Testis (tissue), 3 donors: Measurements from ENCODE around the gene GGT5. TPM values are rescaled to one million over a fixed set of nuclear protein-coding genes. Genes with fewer than 3 reads are reported as not detected.
"Not testable (repeated sequence)": the region's sequence is repeated elsewhere in the genome, so short reads cannot be mapped to it uniquely, and the experiment has no call there.

Source experiments
- DNase-seq: peaks from one replicate; pipeline ENCODE4 v3.0.0-alpha.2; 2019
- H3K27ac ChIP-seq, 2 donors: fragments of 200-600 bp; sonication (generic); one replicate each; pipeline ENCODE4 v1.5.1; 2019
- H3K27me3 ChIP-seq: fragments of 200-600 bp; sonication (generic); one replicate; pipeline ENCODE4 v1.5.1; 2019
- H3K36me3 ChIP-seq: fragments of 200-600 bp; sonication (generic); one replicate; pipeline ENCODE4 v1.5.1; 2017; ENCODE audit warnings: low read depth; ENCODE audit errors: missing control alignments
- H3K4me1 ChIP-seq: fragments of 200-600 bp; sonication (generic); one replicate; pipeline ENCODE4 v1.5.1; 2019
- H3K4me3 ChIP-seq, 2 donors: fragments of 200-600 bp; sonication (generic); one replicate each; pipeline ENCODE4 v1.5.1; 2017 to 2019
- H3K9me3 ChIP-seq: fragments of 200-600 bp; sonication (generic); one replicate; pipeline ENCODE4 v1.5.1; 2017
- CTCF ChIP-seq, 3 experiments: fragments of 450-650 bp in 2 of 3; fragments of 200-600 bp in 1 of 3; sonication (generic) in 1 of 3; IDR thresholded peaks; one replicate each; pipeline ENCODE4 v1.5.1; 2016 to 2019; ENCODE audit warnings: antibody characterized with exemption in 3 of 3, mild to moderate bottlenecking in 2 of 3, moderate library complexity in 1 of 3
- POLR2A ChIP-seq: fragments of 450-650 bp; IDR thresholded peaks from one replicate; pipeline ENCODE4 v1.6.1; 2017; ENCODE audit warnings: antibody characterized with exemption, mild to moderate bottlenecking, moderate library complexity
- WGBS, 2 donors: methylation state at CpG; one replicate each; pipeline ENCODE4 v1.1.5; 2018; 5-methylcytosine and 5-hydroxymethylcytosine counted together
- intact Hi-C: fragments of 100-400 bp; cut with DNase I; formaldehyde crosslinking; loops from one replicate; pipeline ENCODE4 v1.15.1; 2023; ENCODE audit warnings: low total_unique reads
- polyA plus RNA-seq: library from polyadenylated mRNA; stranded (reverse); fragments of 350-450 nt; fragmentation: Illumina TruSeq; extraction: RNeasy Lipid Tissue Mini Kit (QIAGEN cat#74804); gene quantifications from one replicate; pipeline ENCODE4 v1.2.3, GENCODE V29; 2014; ENCODE audit warnings: low read depth, low replicate concordance; ENCODE audit not compliant: insufficient read depth
- total RNA-seq, 2 donors: library from RNA; depleted of rRNA; stranded (reverse); fragments of >200 nt; gene quantifications; one replicate each; pipeline ENCODE4 v1.2.3, GENCODE V29; 2016

Gene GGT5
- total and polyA plus RNA-seq, 3 donors from 2014 or later, result 15.0 to 27.1 (median 22.9) TPM

DNA sequence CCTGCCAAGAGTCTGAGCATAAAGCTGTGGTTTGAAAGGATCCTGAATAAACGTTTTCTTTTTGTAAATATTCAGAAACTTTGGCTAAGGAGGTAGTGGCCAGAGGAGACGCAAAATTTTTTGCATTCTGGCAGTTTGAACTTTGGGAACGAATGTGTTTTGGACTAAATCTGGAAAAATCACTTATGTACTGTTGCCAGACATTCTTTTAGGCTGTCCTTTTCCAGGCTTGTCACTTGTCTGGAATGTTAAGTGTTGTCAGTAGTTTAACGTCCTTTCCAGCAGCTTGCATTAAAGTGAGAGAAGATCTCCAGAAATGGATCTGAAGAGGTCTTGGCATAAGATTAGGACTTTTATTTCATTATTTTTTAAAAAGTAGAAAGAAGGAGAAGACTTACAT is 44.2 kb upstream of the GGT5 start:
- Histone ChIP-seq H3K9me3 (no peaks in the 10 kb centered on the region), H3K36me3 (no peaks in the 10 kb centered on the region), H3K4me3 (no peak overlapping the region), H3K27ac (peak overlapping the region in 1 of 2 donors; percentile 26), H3K27me3 (no peaks in the 10 kb centered on the region), H3K4me1 (peaks cover 16% of the 10 kb centered on the region)
- intact Hi-C loops, result no loop called here
- 26 to 28% methylated on average over 4 of the region's 4 CpGs for WGBS, 2 donors
- no peak for DNase-seq
- TF ChIP-seq CTCF (IDR thresholded peaks at IDR 0.05) (no peak), POLR2A (no peak)

DNA sequence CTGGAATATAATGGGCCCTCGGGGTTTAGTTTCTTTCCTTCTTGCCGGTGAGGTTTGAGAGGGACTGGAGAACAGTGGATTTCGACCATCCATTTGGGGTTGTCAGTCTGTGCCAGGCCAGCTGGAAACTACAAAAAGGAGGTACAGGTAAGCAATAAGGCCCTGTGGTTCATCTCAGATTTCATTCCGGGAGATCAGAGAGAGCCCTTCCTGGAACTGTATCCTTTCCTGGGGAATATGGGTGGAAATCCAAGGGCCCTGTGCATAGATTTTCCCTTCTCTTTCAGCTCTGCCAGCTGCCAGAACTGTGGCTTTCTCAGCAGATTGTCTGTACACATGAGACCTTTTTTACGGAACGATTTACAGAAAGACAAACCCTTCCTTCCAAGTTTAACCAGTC is 42.9 kb upstream of the GGT5 start:
- H3K4me1 ChIP-seq, result peaks cover 16% of the 10 kb centered on the region
- H3K27ac ChIP-seq, intact Hi-C loops, DNase-seq, H3K36me3 ChIP-seq, H3K4me3 ChIP-seq, H3K27me3 ChIP-seq, H3K9me3 ChIP-seq: not testable (repeated sequence)
- 71 to 72% methylated on average over 6 of the region's 6 CpGs for whole genome bisulfite sequencing, 2 donors

- H3K27ac ChIP-seq, H3K27me3 ChIP-seq, intact Hi-C loops, H3K9me3 ChIP-seq, DNase-seq, H3K36me3 ChIP-seq, H3K4me3 ChIP-seq: not testable (repeated sequence)
- peaks cover 16% of the 10 kb centered on the region for H3K4me1 ChIP-seq
- 89 to 97% methylated on average over 3 to 6 of the region's 9 CpGs for WGBS, 2 donors
These were observed 42.3 kb upstream of the GGT5 start for GRCh38 chr22:24287212-24287611.

DNA sequence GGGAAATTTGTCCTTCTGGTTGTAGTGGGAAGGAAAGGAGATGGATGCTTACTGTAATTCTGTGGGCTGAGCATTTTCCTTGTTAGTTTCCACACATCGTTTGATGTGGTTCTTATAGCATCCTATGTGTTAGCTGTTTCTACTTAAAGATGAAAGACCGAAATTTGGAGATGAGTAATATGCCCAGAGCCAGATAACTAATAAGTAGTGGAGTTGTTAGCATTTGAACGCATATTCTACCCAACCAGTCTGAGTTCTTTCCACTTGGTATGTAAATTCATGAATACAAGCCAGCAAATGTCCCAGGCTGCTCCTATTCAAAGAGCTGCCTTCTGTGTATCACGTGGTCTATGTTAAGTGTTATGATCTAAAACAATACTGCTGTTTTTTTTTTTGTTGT is 40.4 kb upstream of the GGT5 start:
- TF ChIP-seq CTCF (IDR thresholded peaks at IDR 0.05), result no peak
- no peak for TF ChIP-seq POLR2A
- DNase-seq, result no peak
- Histone ChIP-seq H3K27ac (no peak overlapping the region), H3K27me3 (no peaks in the 10 kb centered on the region), H3K4me1 (peaks cover 9% of the 10 kb centered on the region), H3K4me3 (no peak overlapping the region), H3K9me3 (no peaks in the 10 kb centered on the region), H3K36me3 (no peaks in the 10 kb centered on the region)
- 71 to 76% methylated on average over 4 of the region's 4 CpGs for WGBS, 2 donors
- intact Hi-C loops, result no loop called here

DNA sequence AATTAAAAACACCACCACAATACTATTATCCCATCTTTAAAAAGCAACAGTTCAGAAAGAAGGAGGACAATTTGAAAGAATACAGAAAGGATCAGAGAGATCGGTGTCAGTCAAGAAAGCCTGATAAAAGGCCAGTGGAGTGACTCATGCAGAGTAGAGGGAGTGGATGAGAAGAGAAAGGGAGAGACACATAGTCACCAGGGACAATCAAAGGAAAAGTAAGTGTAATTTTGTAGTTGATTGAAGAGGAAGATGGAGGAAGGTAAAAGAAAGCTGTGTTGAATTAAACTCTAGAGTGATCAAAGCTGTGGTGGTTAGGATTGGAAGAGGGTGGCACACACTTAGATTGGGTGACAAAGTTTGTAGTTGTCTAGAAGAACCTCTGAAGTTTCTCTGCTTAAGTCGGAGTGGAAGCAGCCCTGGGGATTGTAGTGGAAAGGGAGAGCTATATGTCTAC is 39.9 kb upstream of the GGT5 start:
- H3K9me3 ChIP-seq, result no peaks in the 10 kb centered on the region
- no peak overlapping the region for H3K27ac ChIP-seq
- DNase-seq, result no peak
- 78 to 81% methylated on average over 2 of the region's 2 CpGs for WGBS, 2 donors
- intact Hi-C loops, result no loop called here
- no peak overlapping the region for H3K4me3 ChIP-seq
- TF ChIP-seq CTCF (IDR thresholded peaks at IDR 0.05) (no peak), POLR2A (no peak)
- H3K27me3 ChIP-seq, result no peaks in the 10 kb centered on the region
- no peaks in the 10 kb centered on the region for H3K36me3 ChIP-seq
- H3K4me1 ChIP-seq, result peaks cover 5% of the 10 kb centered on the region

DNA sequence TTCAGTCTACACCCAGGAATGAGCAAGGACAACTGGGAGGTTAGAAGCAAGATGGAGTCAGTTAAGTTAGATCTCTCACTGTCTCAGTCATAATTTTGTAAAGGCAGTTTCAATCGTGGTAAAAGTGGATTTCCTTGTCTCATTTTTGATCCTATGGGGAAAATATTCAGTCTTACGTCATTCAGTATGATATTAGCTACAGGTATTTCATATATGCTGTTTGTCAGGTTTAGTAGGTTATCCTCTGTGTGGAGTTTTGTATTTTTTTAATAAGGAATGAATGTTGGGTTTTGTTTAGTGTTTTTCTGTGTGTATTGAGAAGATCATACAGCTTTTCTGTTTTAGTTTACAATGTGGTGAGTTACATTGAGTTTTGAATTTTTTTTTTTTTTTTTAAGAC is 37.5 kb upstream of the GGT5 start:
- H3K27me3 ChIP-seq, result no peaks in the 10 kb centered on the region
- 73 to 81% methylated on average over 2 of the region's 2 CpGs for WGBS, 2 donors
- intact Hi-C loops, result no loop called here

GRCh38 chr22:24280363-24280762 is 35.5 kb upstream of the GGT5 start:
- H3K36me3 ChIP-seq, H3K27me3 ChIP-seq, H3K27ac ChIP-seq, DNase-seq, intact Hi-C loops, H3K4me1 ChIP-seq, H3K9me3 ChIP-seq, H3K4me3 ChIP-seq: not testable (repeated sequence)
- WGBS, 2 donors, result 89 to 94% methylated on average over 1 of the region's 1 CpG

More for the DNA sequence above, 37.5 kb upstream of the GGT5 start:
- Histone ChIP-seq H3K36me3 (no peaks in the 10 kb centered on the region), H3K4me3 (no peak overlapping the region), H3K27ac (no peak overlapping the region), H3K4me1 (peaks cover 3% of the 10 kb centered on the region), H3K9me3 (no peaks in the 10 kb centered on the region)
- no peak for DNase-seq
- TF ChIP-seq POLR2A, result no peak
- no peak for TF ChIP-seq CTCF (IDR thresholded peaks at IDR 0.05)
